ENCODE data around the gene NELFB.

Gene NELFB

GRCh38 chr9:137293482-137294090 is 38.5 kb downstream of the NELFB start:
- DNase-seq = no peak

- no peak for DNase-seq
Measured at GRCh38 chr9:137294091-137294680, 39.1 kb downstream of the NELFB start.

- no peak for DNase-seq
Measured at GRCh38 chr9:137294681-137295237, 39.6 kb downstream of the NELFB start.

GRCh38 chr9:137295238-137295811 is 40.2 kb downstream of the NELFB start:
- DNase-seq = peak; percentile 81

GRCh38 chr9:137295849-137296669 is 40.9 kb downstream of the NELFB start:
- DNase-seq = no peak

- DNase-seq = no peak
Measured at GRCh38 chr9:137296670-137297664, 41.8 kb downstream of the NELFB start.

GRCh38 chr9:137297966-137298365 is 42.8 kb downstream of the NELFB start:
- no peak for DNase-seq

GRCh38 chr9:137298401-137299202 is 43.5 kb downstream of the NELFB start:
- no peak for DNase-seq

- DNase-seq = no peak
Measured at GRCh38 chr9:137299203-137299565, 44.1 kb downstream of the NELFB start.

- DNase-seq = no peak
Measured at GRCh38 chr9:137299938-137300337, 44.8 kb downstream of the NELFB start.

- no peak for DNase-seq
Measured at GRCh38 chr9:137300567-137301080, 45.5 kb downstream of the NELFB start.

- peak; percentile 72 for DNase-seq
Measured at GRCh38 chr9:137301081-137301947, 46.2 kb downstream of the NELFB start.

- peak; percentile 97 for DNase-seq
Measured at GRCh38 chr9:137302118-137302448, 47.0 kb downstream of the NELFB start, which contains the start of gene NRARP. TSS of gene NRARP (minus strand) at chr9:137302271. CDS start at chr9:137301928, 343 bp downstream.

GRCh38 chr9:137302449-137303150 is 47.5 kb downstream of the NELFB start:
- no peak for DNase-seq

GRCh38 chr9:137303151-137303892 is 48.2 kb downstream of the NELFB start:
- DNase-seq = no peak

GRCh38 chr9:137303893-137304382 is 48.8 kb downstream of the NELFB start:
- DNase-seq = no peak

GRCh38 chr9:137304383-137305059 is 49.4 kb downstream of the NELFB start:
- DNase-seq = no peak

Measured in activated effector memory CD4-positive, alpha-beta T cell treated with anti-CD3 and anti-CD28 coated beads, Interleukin-2, amount 50 U/mL, for 16 hours (primary cell).